ENCODE measurements around the gene LHPP.
A peak's percentile ranks its signal among the peaks of the same experiment; 100 is the strongest.
"Not testable (repeated sequence)": the region's sequence is repeated elsewhere in the genome, so short reads cannot be mapped to it uniquely, and the experiment has no call there.

Gene LHPP

DNA sequence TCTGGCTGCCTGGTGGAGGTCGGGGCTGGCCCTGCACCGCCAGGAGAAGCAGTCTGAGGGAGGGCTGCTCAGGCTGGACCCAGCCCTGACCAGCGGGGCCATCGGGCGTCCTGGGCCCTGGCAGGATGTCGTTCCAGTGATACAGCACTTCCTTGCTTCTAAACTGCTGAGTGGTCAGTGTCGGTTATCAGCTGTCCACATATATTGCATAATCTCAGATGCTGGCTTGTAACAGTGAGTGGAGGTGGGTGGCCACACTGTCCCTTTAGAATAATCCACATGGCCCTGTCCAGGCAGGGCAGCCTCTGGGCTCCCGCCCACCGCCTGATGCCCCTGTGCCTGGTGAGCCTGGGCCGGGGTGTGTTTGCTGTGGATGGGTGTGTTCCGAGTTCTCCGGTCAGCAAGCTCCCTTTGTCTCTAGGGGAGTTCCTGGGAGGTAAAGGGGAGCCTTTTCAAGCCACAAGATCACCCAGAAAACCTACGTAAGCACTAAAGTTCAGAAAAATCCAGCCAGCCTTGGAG lies 86.1 kb downstream of the LHPP start:
- H3K27ac ChIP-seq (replicated peaks; ENCODE audit: low read length), result no peak overlapping the region
- peak overlapping the region; percentile 68 for H2AFZ ChIP-seq (ENCODE audit: low read length)
- no peak for DNase-seq (ENCODE audit: low spot score)
- no peak overlapping the region for H4K8ac ChIP-seq (ENCODE audit: low read depth, low read length)
- H2BK12ac ChIP-seq (ENCODE audit: low read length), result no peak overlapping the region
- no peaks in the 10 kb centered on the region for H3K79me1 ChIP-seq (ENCODE audit: low read depth, low read length)
- no peak overlapping the region for H3K4me3 ChIP-seq (ENCODE audit: low read length in 2 of 2)
- no peak overlapping the region for H3K4ac ChIP-seq (ENCODE audit: low read length)
- H3K27me3 ChIP-seq (ENCODE audit: control insufficient read depth in 3 of 3, insufficient read depth in 3 of 3, low read depth in 1 of 3, low read length in 3 of 3), result peaks cover 0 to 7% (median 0%) of the 10 kb centered on the region in 3 experiments
- peak overlapping the region; percentile 15 for H3K18ac ChIP-seq (ENCODE audit: low read length)
- no peak overlapping the region for H3K4me2 ChIP-seq (ENCODE audit: insufficient read depth, low read length, poor library complexity, severe bottlenecking)
- no peaks in the 10 kb centered on the region for H3K36me3 ChIP-seq (replicated peaks in 1 of 2; ENCODE audit: control insufficient read depth in 2 of 2, insufficient read depth in 2 of 2, low read length in 2 of 2)
- no peak overlapping the region for H3K23ac ChIP-seq (ENCODE audit: low read depth, low read length, poor library complexity)
- H2BK15ac ChIP-seq (ENCODE audit: low read length), result no peak overlapping the region
- H3K14ac ChIP-seq (ENCODE audit: low read length), result no peak overlapping the region
- H2AK5ac ChIP-seq (ENCODE audit: low read depth, low read length), result peak overlapping the region; percentile 58
- peak overlapping the region; percentile 6 for H2BK120ac ChIP-seq (ENCODE audit: low read depth, low read length)
- H4K91ac ChIP-seq (ENCODE audit: low read depth, low read length, poor library complexity), result peak overlapping the region; percentile 56
- H3K9me3 ChIP-seq (replicated peaks in 1 of 2; ENCODE audit: control insufficient read depth in 2 of 2, insufficient read depth in 1 of 2, low read depth in 1 of 2, low read length in 2 of 2), result no peaks in the 10 kb centered on the region
- WGBS, 2 donors (ENCODE audit: extremely low coverage in 2 of 2, insufficient read length in 2 of 2, insufficient replicate concordance in 1 of 2), result no CpG with 5 or more reads among the region's 13 CpGs
- H3K4me1 ChIP-seq (ENCODE audit: control insufficient read depth in 2 of 2, insufficient read depth in 1 of 2, low read depth in 1 of 2, low read length in 2 of 2), result peaks cover 15 to 18% of the 10 kb centered on the region in 2 donors
- no peak overlapping the region for H2BK5ac ChIP-seq (ENCODE audit: low read length)
- peak overlapping the region; percentile 64 for H3K9ac ChIP-seq (ENCODE audit: low read depth, low read length, poor library complexity)

DNA sequence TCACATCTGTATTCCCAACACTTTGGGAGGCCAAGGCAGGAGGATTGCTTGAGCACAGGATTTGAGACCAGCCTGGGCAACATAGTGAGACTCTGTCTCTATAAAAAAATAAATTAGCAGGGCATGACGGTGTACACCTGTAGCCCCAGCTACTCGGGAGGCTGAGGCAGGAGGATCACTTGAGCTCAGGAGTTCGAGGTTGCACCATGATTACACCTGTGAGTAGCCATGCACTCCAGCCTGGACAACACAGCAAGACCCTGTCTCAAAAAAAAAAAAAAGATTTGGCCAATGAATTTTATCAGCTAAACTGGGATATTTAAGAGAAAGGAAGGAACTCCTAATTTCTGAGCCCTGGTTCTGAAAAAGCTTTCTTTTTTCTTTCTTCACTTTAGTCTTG lies 87.5 kb downstream of the LHPP start:
- not testable (repeated sequence) for H3K9me3 ChIP-seq (replicated peaks in 1 of 2; ENCODE audit: control insufficient read depth in 2 of 2, insufficient read depth in 1 of 2, low read depth in 1 of 2, low read length in 2 of 2); H3K27me3 ChIP-seq (ENCODE audit: control insufficient read depth in 3 of 3, insufficient read depth in 3 of 3, low read depth in 1 of 3, low read length in 3 of 3); DNase-seq (ENCODE audit: low spot score); H3K36me3 ChIP-seq (replicated peaks in 1 of 2; ENCODE audit: control insufficient read depth in 2 of 2, insufficient read depth in 2 of 2, low read length in 2 of 2); H3K4me3 ChIP-seq (ENCODE audit: low read length in 2 of 2); H2AK5ac ChIP-seq (ENCODE audit: low read depth, low read length); H3K23ac ChIP-seq (ENCODE audit: low read depth, low read length, poor library complexity); H3K79me1 ChIP-seq (ENCODE audit: low read depth, low read length); H2BK15ac ChIP-seq (ENCODE audit: low read length); H3K9ac ChIP-seq (ENCODE audit: low read depth, low read length, poor library complexity); H3K27ac ChIP-seq (replicated peaks; ENCODE audit: low read length); H3K4ac ChIP-seq (ENCODE audit: low read length); H2BK5ac ChIP-seq (ENCODE audit: low read length); H3K4me2 ChIP-seq (ENCODE audit: insufficient read depth, low read length, poor library complexity, severe bottlenecking); H4K91ac ChIP-seq (ENCODE audit: low read depth, low read length, poor library complexity); H2BK120ac ChIP-seq (ENCODE audit: low read depth, low read length); H3K18ac ChIP-seq (ENCODE audit: low read length); H2BK12ac ChIP-seq (ENCODE audit: low read length); H3K14ac ChIP-seq (ENCODE audit: low read length); H4K8ac ChIP-seq (ENCODE audit: low read depth, low read length); H2AFZ ChIP-seq (ENCODE audit: low read length)
- peaks cover 15 to 21% of the 10 kb centered on the region in 2 donors for H3K4me1 ChIP-seq (ENCODE audit: control insufficient read depth in 2 of 2, insufficient read depth in 1 of 2, low read depth in 1 of 2, low read length in 2 of 2)
- no CpG with 5 or more reads among the region's 3 CpGs for WGBS, 2 donors (ENCODE audit: extremely low coverage in 2 of 2, insufficient read length in 2 of 2, insufficient replicate concordance in 1 of 2)

- H3K27me3 ChIP-seq (ENCODE audit: control insufficient read depth in 3 of 3, insufficient read depth in 3 of 3, low read depth in 1 of 3, low read length in 3 of 3), result no peaks in the 10 kb centered on the region
- no peaks in the 10 kb centered on the region for H3K36me3 ChIP-seq (replicated peaks in 1 of 2; ENCODE audit: control insufficient read depth in 2 of 2, insufficient read depth in 2 of 2, low read length in 2 of 2)
- no peaks in the 10 kb centered on the region for H3K9me3 ChIP-seq (replicated peaks in 1 of 2; ENCODE audit: control insufficient read depth in 2 of 2, insufficient read depth in 1 of 2, low read depth in 1 of 2, low read length in 2 of 2)
- H2BK12ac ChIP-seq (ENCODE audit: low read length), result peak overlapping the region; percentile 18
- no peak for DNase-seq (ENCODE audit: low spot score)
- no peak overlapping the region for H3K23ac ChIP-seq (ENCODE audit: low read depth, low read length, poor library complexity)
- H3K18ac ChIP-seq (ENCODE audit: low read length), result peak overlapping the region; percentile 94
- peak overlapping the region in 1 of 2 donors; percentile 4 for H3K4me3 ChIP-seq (ENCODE audit: low read length in 2 of 2)
- H3K4ac ChIP-seq (ENCODE audit: low read length), result no peak overlapping the region
- peak overlapping the region; percentile 54 for H2AFZ ChIP-seq (ENCODE audit: low read length)
- H3K14ac ChIP-seq (ENCODE audit: low read length), result no peak overlapping the region
- no CpG with 5 or more reads among the region's 26 CpGs for WGBS, 2 donors (ENCODE audit: extremely low coverage in 2 of 2, insufficient read length in 2 of 2, insufficient replicate concordance in 1 of 2)
- no peak overlapping the region for H3K4me2 ChIP-seq (ENCODE audit: insufficient read depth, low read length, poor library complexity, severe bottlenecking)
- H2BK5ac ChIP-seq (ENCODE audit: low read length), result peak overlapping the region; percentile 42
- no peak overlapping the region for H3K27ac ChIP-seq (replicated peaks; ENCODE audit: low read length)
- peak overlapping the region; percentile 37 for H2BK120ac ChIP-seq (ENCODE audit: low read depth, low read length)
- peaks cover 13 to 19% of the 10 kb centered on the region in 2 donors for H3K4me1 ChIP-seq (ENCODE audit: control insufficient read depth in 2 of 2, insufficient read depth in 1 of 2, low read depth in 1 of 2, low read length in 2 of 2)
- H4K91ac ChIP-seq (ENCODE audit: low read depth, low read length, poor library complexity), result peak overlapping the region; percentile 20
- peak overlapping the region; percentile 91 for H2BK15ac ChIP-seq (ENCODE audit: low read length)
- H4K8ac ChIP-seq (ENCODE audit: low read depth, low read length), result no peak overlapping the region
- H3K79me1 ChIP-seq (ENCODE audit: low read depth, low read length), result no peaks in the 10 kb centered on the region
- peak overlapping the region; percentile 66 for H3K9ac ChIP-seq (ENCODE audit: low read depth, low read length, poor library complexity)
- peak overlapping the region; percentile 100 for H2AK5ac ChIP-seq (ENCODE audit: low read depth, low read length)
Observed at GRCh38 chr10:124550293-124551034, 88.8 kb downstream of the LHPP start.

DNA sequence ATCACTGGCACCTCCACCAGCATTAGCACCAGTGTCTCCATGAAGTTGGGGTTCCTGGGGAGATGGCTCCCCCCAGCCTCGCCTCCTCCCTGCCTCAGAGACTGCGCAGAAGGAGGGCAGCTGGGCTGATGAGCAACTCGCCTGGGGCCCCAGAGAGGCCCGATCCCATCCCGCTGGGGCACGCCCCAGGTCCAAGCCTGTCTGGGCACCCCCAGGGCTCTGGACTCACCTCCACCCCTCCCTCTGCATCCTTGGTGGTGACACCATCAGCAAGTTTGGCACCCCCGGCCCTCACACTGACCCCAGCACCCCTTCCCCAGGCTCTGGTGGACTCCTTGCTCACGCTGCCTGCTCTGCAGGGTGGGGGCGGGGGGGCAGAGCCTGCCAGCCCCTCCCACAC lies 89.5 kb downstream of the LHPP start:
- no peaks in the 10 kb centered on the region for H3K9me3 ChIP-seq (replicated peaks in 1 of 2; ENCODE audit: control insufficient read depth in 2 of 2, insufficient read depth in 1 of 2, low read depth in 1 of 2, low read length in 2 of 2)
- no peak overlapping the region for H3K9ac ChIP-seq (ENCODE audit: low read depth, low read length, poor library complexity)

More for the DNA sequence above, 89.5 kb downstream of the LHPP start:
- Histone ChIP-seq H3K36me3 (replicated peaks in 1 of 2; ENCODE audit: control insufficient read depth in 2 of 2, insufficient read depth in 2 of 2, low read length in 2 of 2) (no peaks in the 10 kb centered on the region), H3K18ac (ENCODE audit: low read length) (peak overlapping the region; percentile 94), H3K27ac (replicated peaks; ENCODE audit: low read length) (no peak overlapping the region), H3K4ac (ENCODE audit: low read length) (peak overlapping the region; percentile 10), H3K79me1 (ENCODE audit: low read depth, low read length) (no peaks in the 10 kb centered on the region), H4K91ac (ENCODE audit: low read depth, low read length, poor library complexity) (no peak overlapping the region), H3K23ac (ENCODE audit: low read depth, low read length, poor library complexity) (no peak overlapping the region), H2BK12ac (ENCODE audit: low read length) (peak overlapping the region; percentile 97), H3K14ac (ENCODE audit: low read length) (peak overlapping the region; percentile 90), H2BK15ac (ENCODE audit: low read length) (peak overlapping the region; percentile 91), H2BK5ac (ENCODE audit: low read length) (peak overlapping the region; percentile 42), H2AFZ (ENCODE audit: low read length) (no peak overlapping the region), H2AK5ac (ENCODE audit: low read depth, low read length) (peak overlapping the region; percentile 100), H4K8ac (ENCODE audit: low read depth, low read length) (no peak overlapping the region), H2BK120ac (ENCODE audit: low read depth, low read length) (peak overlapping the region; percentile 37), H3K4me2 (ENCODE audit: insufficient read depth, low read length, poor library complexity, severe bottlenecking) (no peak overlapping the region), H3K4me1 (ENCODE audit: control insufficient read depth in 2 of 2, insufficient read depth in 1 of 2, low read depth in 1 of 2, low read length in 2 of 2) (peaks cover 7 to 19% of the 10 kb centered on the region in 2 donors), H3K27me3 (ENCODE audit: control insufficient read depth in 3 of 3, insufficient read depth in 3 of 3, low read depth in 1 of 3, low read length in 3 of 3) (no peaks in the 10 kb centered on the region), H3K4me3 (ENCODE audit: low read length in 2 of 2) (peak overlapping the region in 1 of 2 donors; percentile 4)
- WGBS, 2 donors (ENCODE audit: extremely low coverage in 2 of 2, insufficient read length in 2 of 2, insufficient replicate concordance in 1 of 2), result no CpG with 5 or more reads among the region's 9 CpGs
- DNase-seq (ENCODE audit: low spot score), result no peak

All from neuronal stem cell (in vitro differentiated cells).